NK-92 (cell line): ENCODE measurements around the gene ABCC2.
"Not testable (repeated sequence)": the region's sequence is repeated elsewhere in the genome, so short reads cannot be mapped to it uniquely, and the experiment has no call there.

ENCODE experiments used
- DNase-seq: peaks from one replicate; lab custom pipeline; 2025; ENCODE audit not compliant: unreplicated experiment; lab: John Stamatoyannopoulos, UW

Gene ABCC2

DNA sequence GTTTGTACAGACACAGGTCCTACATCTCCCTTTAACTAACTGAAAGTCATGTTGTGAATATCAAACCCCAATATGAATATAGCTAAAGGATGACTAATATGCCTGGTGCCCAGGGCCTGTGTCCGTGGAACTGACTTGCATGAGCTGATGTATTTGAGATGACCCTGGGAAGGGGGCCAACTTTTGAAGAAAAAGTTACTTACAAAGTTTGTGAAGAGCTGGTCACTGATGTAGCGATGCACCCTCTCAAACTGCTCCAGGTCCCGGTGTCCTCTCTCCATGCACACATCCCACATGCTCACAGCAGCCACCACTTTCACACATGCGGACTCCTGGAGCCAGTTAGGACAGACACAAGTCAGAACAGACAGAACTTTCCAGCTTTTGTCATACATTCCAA is 106.2 kb downstream of the ABCC2 start:
- no peak for DNase-seq

DNA sequence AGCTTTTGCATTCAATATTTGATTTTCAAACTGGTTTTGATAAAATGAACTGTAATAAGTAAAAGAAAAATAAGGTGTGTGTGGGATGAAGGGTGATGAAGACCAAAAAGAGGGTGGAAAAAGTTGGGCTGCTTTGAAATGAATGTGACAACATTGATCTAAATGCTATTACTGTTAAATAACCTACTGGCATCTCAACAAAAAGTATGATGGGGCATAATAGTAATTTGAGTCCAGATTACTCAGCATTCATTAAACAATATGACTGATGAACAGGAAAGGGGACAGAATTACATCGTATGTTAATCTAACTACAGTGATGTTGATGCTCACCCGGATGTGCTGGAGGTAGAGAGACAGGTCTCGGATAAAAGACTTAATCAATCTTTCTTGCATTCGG is 112.2 kb downstream of the ABCC2 start:
- DNase-seq, result no peak

DNA sequence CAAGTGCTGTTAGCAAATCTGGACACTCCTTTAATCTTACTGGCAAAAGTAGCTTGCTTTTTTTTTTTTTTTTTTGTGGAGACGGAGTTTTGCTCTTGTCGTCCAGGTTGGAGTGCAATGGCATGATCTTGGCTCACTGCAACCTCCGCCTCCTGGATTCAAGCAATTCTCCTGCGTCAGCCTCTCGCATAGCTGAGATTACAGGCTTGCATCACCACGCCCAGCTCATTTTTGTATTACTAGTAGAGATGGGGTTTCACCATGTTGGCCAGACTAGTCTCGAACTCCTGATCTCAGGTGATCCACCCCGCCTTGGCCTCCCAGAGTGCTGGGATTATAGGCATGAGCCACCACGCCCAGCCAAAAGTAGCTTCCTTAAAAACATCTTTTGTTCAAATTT is 112.6 kb downstream of the ABCC2 start:
- not testable (repeated sequence) for DNase-seq

DNA sequence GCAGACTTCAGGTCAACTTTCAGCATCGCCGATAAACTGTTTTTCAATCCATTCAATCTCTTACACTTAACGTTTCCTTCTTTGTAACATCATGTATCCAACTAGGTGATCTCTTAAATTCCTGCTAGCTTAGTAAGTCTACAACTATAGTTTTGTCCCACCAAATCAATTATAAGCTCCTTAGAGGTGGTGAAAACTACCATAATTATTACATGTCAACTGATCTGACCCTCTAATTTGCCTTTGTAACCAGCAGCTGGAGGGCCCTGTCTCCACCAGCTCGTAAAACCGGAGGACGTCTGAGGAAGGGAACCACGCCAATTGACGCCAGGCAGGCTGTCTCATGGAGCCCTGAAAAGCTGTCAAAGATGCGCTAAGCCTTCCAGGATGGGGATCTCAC is 113.4 kb downstream of the ABCC2 start:
- no peak for DNase-seq
